NCI-H146 treated with DMSO at 0.1 percent for 48 hours (cell line): ENCODE data around the gene PBX3.

ENCODE experiments used
- DNase-seq: peaks from one replicate; lab custom pipeline; 2025; ENCODE audit not compliant: unreplicated experiment; lab: John Stamatoyannopoulos, UW

PBX3 gene

GRCh38 chr9:125748446-125749099 is 1.4 kb downstream of the PBX3 start:
- DNase-seq, result no peak

GRCh38 chr9:125749287-125749935 is 2.2 kb downstream of the PBX3 start:
- no peak for DNase-seq

GRCh38 chr9:125749951-125750626 is 2.9 kb downstream of the PBX3 start:
- no peak for DNase-seq

GRCh38 chr9:125750627-125751011 is 3.4 kb downstream of the PBX3 start:
- DNase-seq, result no peak

- DNase-seq, result no peak
Observed at GRCh38 chr9:125752070-125752628, 5.0 kb downstream of the PBX3 start.

- DNase-seq, result no peak
Observed at GRCh38 chr9:125754096-125754495, 6.9 kb downstream of the PBX3 start.

GRCh38 chr9:125755340-125755739 is 8.2 kb downstream of the PBX3 start:
- DNase-seq, result no peak

- no peak for DNase-seq
Observed at GRCh38 chr9:125756518-125756917, 9.3 kb downstream of the PBX3 start.

GRCh38 chr9:125757834-125758233 is 10.7 kb downstream of the PBX3 start:
- no peak for DNase-seq

GRCh38 chr9:125758986-125759763 is 12.0 kb downstream of the PBX3 start:
- DNase-seq, result peak; percentile 50

GRCh38 chr9:125759764-125760129 is 12.6 kb downstream of the PBX3 start:
- DNase-seq, result peak; percentile 20

- no peak for DNase-seq
Observed at GRCh38 chr9:125760537-125760936, 13.4 kb downstream of the PBX3 start.

GRCh38 chr9:125761676-125762450 is 14.7 kb downstream of the PBX3 start:
- no peak for DNase-seq

- peak; percentile 96 for DNase-seq
Observed at GRCh38 chr9:125763394-125763801, 16.2 kb downstream of the PBX3 start.

GRCh38 chr9:125764198-125764597 is 17.0 kb downstream of the PBX3 start:
- no peak for DNase-seq

GRCh38 chr9:125766468-125767221 is 19.5 kb downstream of the PBX3 start:
- no peak for DNase-seq

GRCh38 chr9:125767349-125767748 is 20.2 kb downstream of the PBX3 start:
- no peak for DNase-seq

- DNase-seq, result no peak
Observed at GRCh38 chr9:125768803-125769202, 21.6 kb downstream of the PBX3 start.

GRCh38 chr9:125771037-125771436 is 23.9 kb downstream of the PBX3 start:
- DNase-seq, result no peak

GRCh38 chr9:125772740-125773139 is 25.6 kb downstream of the PBX3 start:
- DNase-seq, result no peak
